Right atrium auricular region (tissue), 2 donors: Measurements from ENCODE around the gene SCNM1. TPM values are rescaled to one million over a fixed set of nuclear protein-coding genes. Genes with fewer than 3 reads are reported as not detected.
"Not testable (repeated sequence)": the region's sequence is repeated elsewhere in the genome, so short reads cannot be mapped to it uniquely, and the experiment has no call there.

Experiments
- DNase-seq: peaks from one replicate; pipeline ENCODE4 v3.0.0-alpha.2; 2019; ENCODE audit warnings: low spot score
- H3K27ac ChIP-seq, 2 donors: fragments of 200-600 bp; sonication (generic); 1 replicate in 1 of 2; 2 replicates in 1 of 2; pipeline ENCODE4 v1.5.1; 2016 to 2019
- H3K27me3 ChIP-seq, 2 donors: fragments of 200-600 bp; sonication (generic); one replicate each; pipeline versions ENCODE4 v1.5.1 to v1.6.0; 2017 to 2019
- H3K36me3 ChIP-seq: fragments of 200-600 bp; sonication (generic); one replicate; pipeline ENCODE4 v1.5.1; 2016
- H3K4me1 ChIP-seq, 2 donors: fragments of 200-600 bp; sonication (generic); one replicate each; pipeline versions ENCODE4 v1.5.1 to v1.6.0; 2017 to 2019
- H3K4me3 ChIP-seq, 2 donors: fragments of 200-600 bp; sonication (generic); 1 replicate in 1 of 2; 2 replicates in 1 of 2; pipeline ENCODE4 v1.5.1; 2017 to 2019; ENCODE audit warnings: mild to moderate bottlenecking in 1 of 2, moderate library complexity in 1 of 2
- H3K9me3 ChIP-seq, 2 donors: fragments of 200-600 bp; sonication (generic); one replicate each; pipeline ENCODE4 v1.5.1; 2019
- CTCF ChIP-seq, 2 donors: fragments of 200-600 bp; sonication (generic); IDR thresholded peaks; one replicate each; pipeline ENCODE4 v1.5.1; 2019; ENCODE audit warnings: antibody characterized with exemption in 2 of 2
- total RNA-seq, 2 donors: library from RNA; depleted of rRNA; stranded (reverse); fragments of >200 nt; gene quantifications; one replicate each; pipeline ENCODE4 v1.1.0, GENCODE V29; 2016

SCNM1 gene
- total RNA-seq, 2 donors from 2014 or later: 14.4 to 14.7 TPM

- peak within 1 kb of the TSS; percentile 69 to 83 for H3K4me3 ChIP-seq
- peak; percentile 88 for DNase-seq
- TF ChIP-seq CTCF (IDR thresholded peaks at IDR 0.05): no peak
- peaks cover 12% of the 10 kb centered on the region for H3K36me3 ChIP-seq
- peak within 1 kb of the TSS; percentile 85 to 86 for H3K27ac ChIP-seq
- H3K9me3 ChIP-seq: no peaks in the 10 kb centered on the region
- H3K27me3 ChIP-seq: no peaks in the 10 kb centered on the region
- H3K4me1 ChIP-seq: peaks cover 0 to 18% of the 10 kb centered on the region in 2 donors
Observed at GRCh38 chr1:151189637-151190445, 23.9 kb downstream of the SCNM1 start, which contains the start of gene VPS72. Gene VPS72, minus strand, starts transcription at chr1:151190197. Its CDS starts 76 bp downstream, at chr1:151190121.

GRCh38 chr1:151192047-151192446, 26.1 kb downstream of the SCNM1 start:
- Histone ChIP-seq H3K36me3 (no peaks in the 10 kb centered on the region), H3K4me1 (peaks cover 0 to 18% of the 10 kb centered on the region in 2 donors), H3K9me3 (no peaks in the 10 kb centered on the region), H3K27me3 (no peaks in the 10 kb centered on the region), H3K4me3 (no peak overlapping the region), H3K27ac (no peak overlapping the region)
- no peak for TF ChIP-seq CTCF (IDR thresholded peaks at IDR 0.05)
- DNase-seq: no peak

- no peak overlapping the region for H3K27ac ChIP-seq
- H3K4me1 ChIP-seq: peaks cover 0 to 18% of the 10 kb centered on the region in 2 donors
- no peak for DNase-seq
- no peaks in the 10 kb centered on the region for H3K36me3 ChIP-seq
- H3K4me3 ChIP-seq: no peak overlapping the region
- no peak for TF ChIP-seq CTCF (IDR thresholded peaks at IDR 0.05)
- H3K27me3 ChIP-seq: no peaks in the 10 kb centered on the region
- no peaks in the 10 kb centered on the region for H3K9me3 ChIP-seq
Observed at GRCh38 chr1:151193304-151193703, 27.4 kb downstream of the SCNM1 start.

- Histone ChIP-seq H3K9me3 (no peaks in the 10 kb centered on the region), H3K4me3 (no peak overlapping the region), H3K27me3 (no peaks in the 10 kb centered on the region), H3K36me3 (no peaks in the 10 kb centered on the region), H3K4me1 (peaks cover 0 to 12% of the 10 kb centered on the region in 2 donors), H3K27ac (no peak overlapping the region)
- no peak for TF ChIP-seq CTCF (IDR thresholded peaks at IDR 0.05)
- no peak for DNase-seq
Observed at GRCh38 chr1:151193856-151194255, 27.9 kb downstream of the SCNM1 start.

GRCh38 chr1:151194894-151195594, 29.1 kb downstream of the SCNM1 start:
- not testable (repeated sequence) for H3K4me3 ChIP-seq
- peak; percentile 72 for DNase-seq

GRCh38 chr1:151196292-151196800, 30.4 kb downstream of the SCNM1 start:
- H3K27me3 ChIP-seq: no peaks in the 10 kb centered on the region
- H3K36me3 ChIP-seq: no peaks in the 10 kb centered on the region
- H3K9me3 ChIP-seq: no peaks in the 10 kb centered on the region
- DNase-seq: no peak
- no peak overlapping the region for H3K4me3 ChIP-seq
- peak overlapping the region; percentile 39 to 53 for H3K27ac ChIP-seq
- H3K4me1 ChIP-seq: peaks cover 0 to 27% of the 10 kb centered on the region in 2 donors
- TF ChIP-seq CTCF (IDR thresholded peaks at IDR 0.05): peak; percentile 42 to 66

More at GRCh38 chr1:151194894-151195594, 29.1 kb downstream of the SCNM1 start:
- not testable (repeated sequence) for H3K36me3 ChIP-seq, H3K27me3 ChIP-seq, H3K9me3 ChIP-seq
- peaks cover 0 to 14% of the 10 kb centered on the region in 2 donors for H3K4me1 ChIP-seq
- H3K27ac ChIP-seq: peak overlapping the region in 1 of 2 donors; percentile 33
